ENCODE results near the gene MICAL2.
A peak's percentile ranks its signal among the peaks of the same experiment; 100 is the strongest.

GRCh38 chr11:12287374-12288211 lies 177.2 kb downstream of the MICAL2 start:
- TF ChIP-seq CTCF (IDR thresholded peaks at IDR 0.05) (peak; percentile 43 to 58 (median 46)), EP300 (IDR thresholded peaks at IDR 0.05) (no peak)

All from esophagus muscularis mucosa (tissue), 3 donors.